Measurements from ENCODE around the gene ANKS3. TPM values are rescaled to one million over a fixed set of nuclear protein-coding genes. Genes with fewer than 3 reads are reported as not detected.
A peak's percentile ranks its signal among the peaks of the same experiment; 100 is the strongest.

Gene ANKS3
- polyA plus RNA-seq, 2 of the 4 experiments (the other 2 are of a cell fraction): 22.7 to 27.1 TPM

DNA sequence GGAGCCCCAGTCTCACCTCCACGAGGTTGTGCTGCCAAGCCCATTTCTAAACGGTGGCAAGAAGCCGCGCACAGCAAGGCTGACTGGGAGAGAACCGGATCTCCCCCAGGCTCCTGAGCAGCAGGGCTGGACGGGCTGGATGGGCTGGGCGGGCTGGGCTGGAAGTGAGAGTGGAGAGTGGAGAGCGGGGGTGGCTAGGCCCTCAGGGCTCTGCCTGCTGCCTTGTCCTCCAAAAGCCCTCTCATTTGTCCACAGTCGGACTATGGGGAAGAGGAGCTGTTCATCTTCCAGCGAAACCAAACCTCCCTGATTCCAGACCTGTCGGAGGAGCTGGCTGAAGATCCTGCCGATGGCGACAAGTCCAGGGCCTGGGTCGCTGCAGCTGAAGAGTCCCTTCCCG, 3.5 kb upstream of the ANKS3 start:
- no peak for FAIRE-seq
- TF ChIP-seq, protein P1, sequence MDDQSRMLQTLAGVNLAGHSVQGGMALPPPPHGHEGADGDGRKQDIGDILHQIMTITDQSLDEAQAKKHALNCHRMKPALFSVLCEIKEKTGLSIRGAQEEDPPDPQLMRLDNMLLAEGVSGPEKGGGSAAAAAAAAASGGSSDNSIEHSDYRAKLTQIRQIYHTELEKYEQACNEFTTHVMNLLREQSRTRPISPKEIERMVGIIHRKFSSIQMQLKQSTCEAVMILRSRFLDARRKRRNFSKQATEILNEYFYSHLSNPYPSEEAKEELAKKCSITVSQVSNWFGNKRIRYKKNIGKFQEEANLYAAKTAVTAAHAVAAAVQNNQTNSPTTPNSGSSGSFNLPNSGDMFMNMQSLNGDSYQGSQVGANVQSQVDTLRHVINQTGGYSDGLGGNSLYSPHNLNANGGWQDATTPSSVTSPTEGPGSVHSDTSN (IDR thresholded peaks at IDR 0.05): no peak
- no peak for TF ChIP-seq MAFK (IDR thresholded peaks at IDR 0.05; ENCODE audit: partially characterized antibody)
- Histone ChIP-seq H3K27ac (no peak overlapping the region), H3K4me1 (peaks cover 8% of the 10 kb centered on the region; the same call in 1 of the 3 replicates), H3K4me3 (no peak overlapping the region), H3K9me3 (no peaks in the 10 kb centered on the region), H3K4me2 (no peak overlapping the region)
- 78% methylated on average over 13 of the region's 15 CpGs for WGBS (ENCODE audit: missing lambda C conversion rate)
- ChIA-PET POLR2A (no interaction called here), CTCF (interaction anchor here (0.7 to 1.2 kb wide), 2 partner anchors 218 to 1019 kb away, joined by 4 to 9 read pairs; no protein-coding TSS in a partner anchor)
- no peak for DNase-seq (ENCODE audit: low read depth in 1 of 2, low spot score in 1 of 2)
- no peak for ATAC-seq

DNA sequence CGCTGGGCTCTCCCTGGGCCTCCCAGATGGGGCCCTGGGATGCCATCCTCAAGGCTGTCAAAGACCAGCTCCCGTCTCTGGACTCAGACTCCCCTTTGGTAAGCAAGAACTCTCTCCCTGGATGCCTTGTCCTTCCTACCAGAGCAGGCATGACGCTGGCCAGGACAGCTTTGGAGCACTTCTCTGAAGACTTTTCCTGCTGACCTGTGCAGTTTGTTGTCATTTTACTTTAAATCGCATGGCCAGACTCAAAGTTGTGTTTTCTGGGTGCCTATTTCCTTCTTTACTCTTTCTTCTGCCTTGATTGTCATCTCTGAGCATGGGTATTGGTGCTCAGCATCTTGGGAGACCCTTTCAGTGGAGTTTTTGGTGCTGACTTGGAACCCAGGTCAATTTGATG, 2.5 kb upstream of the ANKS3 start:
- no peak for DNase-seq (ENCODE audit: low read depth in 1 of 2, low spot score in 1 of 2)
- no peak overlapping the region for H3K4me3 ChIP-seq
- no peak overlapping the region for H3K4me2 ChIP-seq
- ChIA-PET CTCF (interaction anchor here (0.7 kb wide), 2 partner anchors 35 to 220 kb away, joined by 3 read pairs; no protein-coding TSS in a partner anchor), POLR2A (interaction anchor here (1.3 kb wide), 1 partner anchor 66 kb away, joined by 3 read pairs; the partner anchor contains the start of gene ROGDI)
- peaks cover 8% of the 10 kb centered on the region; the same call in 1 of the 3 replicates for H3K4me1 ChIP-seq
- WGBS (ENCODE audit: missing lambda C conversion rate): 78% methylated on average over 4 of the region's 4 CpGs
- FAIRE-seq: no peak
- no peak for ATAC-seq
- no peaks in the 10 kb centered on the region for H3K9me3 ChIP-seq
- no peak overlapping the region for H3K27ac ChIP-seq
- TF ChIP-seq NFE2L2 (conservative IDR thresholded peaks at IDR 0.05; ENCODE audit: low read length) (no peak), MAFK (IDR thresholded peaks at IDR 0.05; ENCODE audit: partially characterized antibody) (peak; percentile 76)

DNA sequence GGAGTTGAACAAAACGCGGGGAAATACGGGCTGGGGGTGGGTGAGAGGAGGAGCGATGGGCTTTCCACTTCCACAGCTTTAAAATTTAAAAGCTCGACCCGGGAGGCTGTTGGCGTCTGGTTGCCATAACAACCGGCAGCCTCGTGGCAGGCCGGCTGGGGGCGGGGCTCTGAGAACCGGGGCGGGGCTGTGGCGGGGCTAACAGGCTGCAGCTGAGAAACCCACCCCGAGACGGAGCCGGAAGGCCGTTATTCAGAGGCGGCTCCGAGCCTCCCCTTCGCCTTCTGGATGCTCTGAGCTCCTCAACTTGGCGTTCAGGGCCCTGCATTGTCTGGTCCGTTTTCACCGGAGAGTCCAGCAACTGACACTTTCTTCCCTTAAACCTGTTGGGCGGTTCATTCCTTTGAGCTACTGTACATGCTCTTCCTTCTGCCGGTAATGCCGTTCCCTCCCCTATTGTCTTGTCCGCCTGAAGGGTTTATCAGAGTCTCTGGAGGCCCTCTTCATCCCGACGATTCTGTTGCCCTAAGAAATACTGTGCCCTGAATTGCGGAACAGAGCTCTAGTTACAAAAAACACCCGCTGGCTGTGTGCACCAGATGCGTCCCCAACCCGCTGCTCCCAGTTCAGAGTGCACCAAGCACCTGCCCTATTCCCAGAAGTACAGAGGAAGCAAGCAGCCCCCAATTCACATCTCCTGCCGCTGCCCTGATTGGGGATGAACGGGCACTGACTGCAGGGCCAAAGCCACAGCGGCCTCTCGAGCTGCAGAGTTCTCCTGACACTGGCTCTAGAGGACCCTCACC, 862 bp upstream of the ANKS3 start:
- no peaks in the 10 kb centered on the region for H3K9me3 ChIP-seq
- CTCF ChIA-PET: interaction anchor here (0.9 to 2.0 kb wide), 3 partner anchors 10 to 221 kb away, joined by 4 to 8 read pairs (median 4); no protein-coding TSS in a partner anchor
- TF ChIP-seq, protein P2, sequence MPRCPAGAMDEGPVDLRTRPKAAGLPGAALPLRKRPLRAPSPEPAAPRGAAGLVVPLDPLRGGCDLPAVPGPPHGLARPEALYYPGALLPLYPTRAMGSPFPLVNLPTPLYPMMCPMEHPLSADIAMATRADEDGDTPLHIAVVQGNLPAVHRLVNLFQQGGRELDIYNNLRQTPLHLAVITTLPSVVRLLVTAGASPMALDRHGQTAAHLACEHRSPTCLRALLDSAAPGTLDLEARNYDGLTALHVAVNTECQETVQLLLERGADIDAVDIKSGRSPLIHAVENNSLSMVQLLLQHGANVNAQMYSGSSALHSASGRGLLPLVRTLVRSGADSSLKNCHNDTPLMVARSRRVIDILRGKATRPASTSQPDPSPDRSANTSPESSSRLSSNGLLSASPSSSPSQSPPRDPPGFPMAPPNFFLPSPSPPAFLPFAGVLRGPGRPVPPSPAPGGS (IDR thresholded peaks at IDR 0.05): 0 out of 3 replicates have a peak, but pooled peaks have one; percentile 33
- TF ChIP-seq MYC (IDR thresholded peaks at IDR 0.05; ENCODE audit: borderline replicate concordance, low read length) (peak; percentile 72; the same call in 1 of the 2 replicates), POLR2A (IDR thresholded peaks at IDR 0.05; ENCODE audit: low read length) (peak; percentile 55), KDM1A (IDR thresholded peaks at IDR 0.05; ENCODE audit: low read depth) (no peak; the same call in 1 of the 2 replicates)
- peak overlapping the region; percentile 78 to 94 for H3K27ac ChIP-seq
- H3K4me2 ChIP-seq: peak overlapping the region; percentile 90
- DNase-seq (ENCODE audit: low read depth in 1 of 2, low spot score in 1 of 2) (peak; percentile 73 to 81), FAIRE-seq (no peak), ATAC-seq (peak; percentile 77 to 83)
- WGBS (ENCODE audit: missing lambda C conversion rate): 27% methylated on average over 24 of the region's 38 CpGs
- H3K4me3 ChIP-seq: peak overlapping the region; percentile 92
- POLR2A ChIA-PET: interaction anchor here (0.6 to 2.4 kb wide), 18 partner anchors 9 to 223 kb away, joined by 3 to 25 read pairs (median 4); partner anchors contain the start of genes NUDT16L1, ROGDI, SEC14L5 and ZNF500
- peaks cover 8% of the 10 kb centered on the region; the same call in 1 of the 3 replicates for H3K4me1 ChIP-seq

DNA sequence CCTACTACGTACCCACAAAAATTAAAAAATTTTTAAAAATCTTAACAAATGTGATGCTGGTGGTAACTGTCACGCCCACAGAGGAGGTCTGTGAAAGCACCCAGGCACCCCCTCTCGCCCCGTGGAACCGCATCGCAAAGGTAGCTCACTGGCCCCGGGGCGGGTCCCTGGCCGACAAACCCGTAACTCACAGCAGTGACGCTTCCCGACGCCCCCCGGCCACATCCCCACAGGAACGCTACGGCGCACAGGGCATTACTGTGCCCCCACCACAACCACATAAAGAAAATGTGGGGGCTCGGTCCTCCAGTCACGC, 366 bp downstream of the ANKS3 start:
- Histone ChIP-seq H3K4me2 (peak overlapping the region; percentile 88), H3K4me1 (peaks cover 8% of the 10 kb centered on the region; the same call in 1 of the 3 replicates), H3K4me3 (peak overlapping the region; percentile 92), H3K9me3 (no peaks in the 10 kb centered on the region), H3K27ac (peak overlapping the region; percentile 81 to 94)
- 4% methylated on average over 11 of the region's 19 CpGs for WGBS (ENCODE audit: missing lambda C conversion rate)
- TF ChIP-seq, protein P3, sequence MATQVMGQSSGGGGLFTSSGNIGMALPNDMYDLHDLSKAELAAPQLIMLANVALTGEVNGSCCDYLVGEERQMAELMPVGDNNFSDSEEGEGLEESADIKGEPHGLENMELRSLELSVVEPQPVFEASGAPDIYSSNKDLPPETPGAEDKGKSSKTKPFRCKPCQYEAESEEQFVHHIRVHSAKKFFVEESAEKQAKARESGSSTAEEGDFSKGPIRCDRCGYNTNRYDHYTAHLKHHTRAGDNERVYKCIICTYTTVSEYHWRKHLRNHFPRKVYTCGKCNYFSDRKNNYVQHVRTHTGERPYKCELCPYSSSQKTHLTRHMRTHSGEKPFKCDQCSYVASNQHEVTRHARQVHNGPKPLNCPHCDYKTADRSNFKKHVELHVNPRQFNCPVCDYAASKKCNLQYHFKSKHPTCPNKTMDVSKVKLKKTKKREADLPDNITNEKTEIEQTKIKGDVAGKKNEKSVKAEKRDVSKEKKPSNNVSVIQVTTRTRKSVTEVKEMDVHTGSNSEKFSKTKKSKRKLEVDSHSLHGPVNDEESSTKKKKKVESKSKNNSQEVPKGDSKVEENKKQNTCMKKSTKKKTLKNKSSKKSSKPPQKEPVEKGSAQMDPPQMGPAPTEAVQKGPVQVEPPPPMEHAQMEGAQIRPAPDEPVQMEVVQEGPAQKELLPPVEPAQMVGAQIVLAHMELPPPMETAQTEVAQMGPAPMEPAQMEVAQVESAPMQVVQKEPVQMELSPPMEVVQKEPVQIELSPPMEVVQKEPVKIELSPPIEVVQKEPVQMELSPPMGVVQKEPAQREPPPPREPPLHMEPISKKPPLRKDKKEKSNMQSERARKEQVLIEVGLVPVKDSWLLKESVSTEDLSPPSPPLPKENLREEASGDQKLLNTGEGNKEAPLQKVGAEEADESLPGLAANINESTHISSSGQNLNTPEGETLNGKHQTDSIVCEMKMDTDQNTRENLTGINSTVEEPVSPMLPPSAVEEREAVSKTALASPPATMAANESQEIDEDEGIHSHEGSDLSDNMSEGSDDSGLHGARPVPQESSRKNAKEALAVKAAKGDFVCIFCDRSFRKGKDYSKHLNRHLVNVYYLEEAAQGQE (IDR thresholded peaks at IDR 0.05): no peak
- TF ChIP-seq KDM5A (IDR thresholded peaks at IDR 0.05): no peak
- TF ChIP-seq KDM1A (IDR thresholded peaks at IDR 0.05; ENCODE audit: low read depth): no peak
- ChIA-PET CTCF (interaction anchor here (0.6 to 2.0 kb wide), 3 partner anchors 26 to 222 kb away, joined by 3 to 8 read pairs (median 4); no protein-coding TSS in a partner anchor), POLR2A (interaction anchor here (0.5 to 2.4 kb wide), 13 partner anchors 10 to 1599 kb away, joined by 3 to 25 read pairs (median 4); partner anchors contain the start of gene ZNF213)
- ATAC-seq: peak; percentile 1 to 24; a peak in 4 of 6 replicates
- no peak for FAIRE-seq
- peak in 1 of 2 experiments; percentile 40 for DNase-seq (ENCODE audit: low read depth in 1 of 2, low spot score in 1 of 2)

All from A549 (cell line).